Stimulated activated CD4-positive, alpha-beta T cell treated with anti-CD3 and anti-CD28 coated beads, Interleukin-15, amount 100 ng/mL, for 1 hour (primary cell): ENCODE data around the gene UCN.
A peak's percentile ranks its signal among the peaks of the same experiment; 100 is the strongest.
"Not testable (repeated sequence)": the region's sequence is repeated elsewhere in the genome, so short reads cannot be mapped to it uniquely, and the experiment has no call there.

Source experiments
- DNase-seq, 2 donors: peaks; one replicate each; pipeline ENCODE4 v3.0.0-alpha.2; 2020; ENCODE audit warnings: low read depth in 1 of 2, low spot score in 1 of 2

UCN gene

GRCh38 chr2:27315122-27315521 is 6.9 kb upstream of the UCN start:
- DNase-seq, result no peak

GRCh38 chr2:27314709-27315108 is 6.5 kb upstream of the UCN start:
- no peak for DNase-seq

DNA sequence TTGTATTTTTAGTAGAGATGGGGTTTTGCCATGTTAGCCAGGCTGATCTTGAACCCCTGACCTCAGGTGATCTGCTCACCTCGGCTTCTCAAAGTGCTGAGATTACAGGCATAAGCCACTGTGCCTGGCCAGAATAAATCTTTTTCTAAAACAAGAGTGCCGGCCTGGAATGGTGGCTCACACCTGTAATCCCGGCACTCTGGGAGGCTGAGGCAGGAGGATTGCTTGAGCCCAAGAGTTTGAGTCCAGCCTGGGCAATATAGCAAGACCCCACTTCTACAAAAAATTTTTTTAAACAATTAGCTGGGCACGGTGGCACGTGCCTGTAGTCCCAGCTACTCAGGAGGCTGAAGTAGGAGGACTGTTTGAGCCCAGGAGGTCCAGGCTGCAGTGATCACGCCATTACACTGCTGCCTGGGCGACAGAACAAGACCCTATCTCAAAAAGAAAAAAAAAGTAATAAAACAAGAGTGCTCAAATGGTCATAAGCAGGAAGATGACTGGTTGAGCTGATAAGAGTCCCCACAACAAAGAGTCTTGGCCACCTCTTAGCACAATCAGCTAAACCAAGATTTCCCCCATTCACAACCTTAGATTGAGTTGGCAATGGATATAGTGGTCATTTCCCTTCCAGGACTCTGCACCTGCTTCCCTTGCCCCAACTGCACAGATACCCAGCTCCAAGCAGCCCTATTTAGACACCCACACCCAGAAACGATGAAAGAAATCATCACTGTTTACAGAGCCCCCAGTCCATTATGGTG is 5.8 kb upstream of the UCN start:
- DNase-seq, result no peak

- no peak for DNase-seq
These were observed 3.9 kb upstream of the UCN start for GRCh38 chr2:27312152-27312551.

DNA sequence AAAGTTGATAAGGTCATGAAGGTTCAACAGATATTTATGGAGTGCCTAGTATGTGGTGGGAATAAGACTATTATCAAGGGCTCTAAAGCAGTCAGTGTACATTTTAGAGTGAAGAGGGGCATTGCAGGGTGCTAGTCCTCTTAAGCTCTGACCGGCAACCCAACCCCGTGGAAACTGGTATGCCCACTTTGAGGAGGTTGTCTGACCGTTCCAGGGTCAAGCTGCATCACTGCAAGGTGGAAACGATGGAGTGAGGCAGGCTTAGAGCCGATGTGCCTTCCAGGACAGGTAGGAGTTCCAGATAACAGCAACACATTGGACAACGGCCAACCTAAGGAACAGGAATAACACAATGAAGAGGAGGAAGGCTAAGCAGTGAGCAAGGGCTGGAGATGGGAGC is 1.4 kb upstream of the UCN start:
- DNase-seq, result no peak

GRCh38 chr2:27307545-27308358 is 493 bp downstream of the UCN start:
- DNase-seq, result no peak

GRCh38 chr2:27307287-27307544 is 1.0 kb downstream of the UCN start:
- DNase-seq, result no peak

DNA sequence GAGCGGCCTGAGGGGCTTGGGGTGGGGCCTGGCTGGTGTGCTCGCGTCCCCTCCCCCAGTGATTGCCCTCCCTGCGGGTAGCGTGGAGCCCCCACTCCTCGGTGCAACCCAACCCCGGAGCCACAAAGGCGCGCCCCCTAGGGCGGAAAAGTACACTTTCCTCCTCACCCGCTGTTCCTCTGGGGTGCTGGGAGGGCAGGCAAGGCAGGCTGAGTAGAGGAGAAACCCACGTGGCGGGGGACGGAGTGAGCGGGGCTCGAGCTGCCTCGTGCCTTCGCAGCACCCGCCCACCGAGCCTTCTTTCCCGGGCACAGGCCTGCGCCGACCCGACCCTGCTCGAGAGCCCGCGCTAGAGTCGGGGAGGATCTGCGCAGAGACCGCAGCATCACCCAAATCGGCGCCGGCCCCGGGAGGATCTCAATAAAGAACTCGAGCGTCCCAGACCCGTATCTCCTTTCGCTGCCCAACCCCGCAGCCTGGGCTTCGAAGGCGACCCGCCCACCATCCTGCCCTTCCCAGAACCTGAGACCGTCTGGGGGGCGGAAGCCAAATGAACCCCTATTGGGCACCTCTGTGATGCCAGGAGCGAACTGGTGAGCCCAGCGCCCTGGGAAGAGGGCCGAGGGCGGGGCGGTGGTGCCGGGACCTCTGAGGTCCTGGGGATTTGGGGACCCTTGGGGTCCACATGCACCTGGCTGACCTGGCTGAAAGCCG is 1.5 kb downstream of the UCN start:
- peak in 1 of 2 donors; percentile 22 for DNase-seq

DNA sequence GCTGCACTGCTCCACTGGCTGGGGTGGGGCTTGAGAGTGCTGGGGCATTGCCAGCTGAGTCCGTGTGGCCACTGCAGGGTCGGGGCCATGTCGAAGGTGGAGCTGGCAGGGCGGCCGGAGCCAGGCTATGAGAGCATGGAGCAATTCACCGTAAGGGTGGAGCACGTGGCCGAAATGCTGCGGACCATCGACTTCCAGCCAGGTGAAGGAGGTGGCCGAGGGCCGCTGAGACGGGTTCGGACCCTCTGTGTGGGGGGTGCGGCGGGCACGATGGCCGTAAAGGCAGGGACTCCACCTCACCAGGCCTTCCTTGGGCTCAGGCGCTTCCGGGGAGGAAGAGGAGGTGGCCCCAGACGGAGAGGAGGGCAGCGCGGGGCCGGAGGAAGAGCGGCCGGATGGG is 2.1 kb downstream of the UCN start:
- DNase-seq, result no peak

DNA sequence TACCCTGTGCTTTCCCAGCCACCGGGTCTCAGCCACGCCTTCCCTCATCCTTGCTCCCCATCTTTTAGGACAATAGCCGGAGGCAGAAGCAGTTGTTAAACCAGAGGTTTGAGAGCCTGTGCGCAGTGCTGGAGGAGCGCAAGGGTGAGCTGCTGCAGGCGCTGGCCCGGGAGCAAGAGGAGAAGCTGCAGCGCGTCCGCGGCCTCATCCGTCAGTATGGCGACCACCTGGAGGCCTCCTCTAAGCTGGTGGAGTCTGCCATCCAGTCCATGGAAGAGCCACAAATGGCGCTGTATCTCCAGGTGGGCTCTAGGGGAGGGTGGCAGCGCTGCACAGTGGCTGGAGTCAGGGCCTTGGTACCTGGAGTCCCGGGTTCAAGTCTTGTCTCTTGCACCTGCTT is 2.7 kb downstream of the UCN start:
- no peak for DNase-seq

DNA sequence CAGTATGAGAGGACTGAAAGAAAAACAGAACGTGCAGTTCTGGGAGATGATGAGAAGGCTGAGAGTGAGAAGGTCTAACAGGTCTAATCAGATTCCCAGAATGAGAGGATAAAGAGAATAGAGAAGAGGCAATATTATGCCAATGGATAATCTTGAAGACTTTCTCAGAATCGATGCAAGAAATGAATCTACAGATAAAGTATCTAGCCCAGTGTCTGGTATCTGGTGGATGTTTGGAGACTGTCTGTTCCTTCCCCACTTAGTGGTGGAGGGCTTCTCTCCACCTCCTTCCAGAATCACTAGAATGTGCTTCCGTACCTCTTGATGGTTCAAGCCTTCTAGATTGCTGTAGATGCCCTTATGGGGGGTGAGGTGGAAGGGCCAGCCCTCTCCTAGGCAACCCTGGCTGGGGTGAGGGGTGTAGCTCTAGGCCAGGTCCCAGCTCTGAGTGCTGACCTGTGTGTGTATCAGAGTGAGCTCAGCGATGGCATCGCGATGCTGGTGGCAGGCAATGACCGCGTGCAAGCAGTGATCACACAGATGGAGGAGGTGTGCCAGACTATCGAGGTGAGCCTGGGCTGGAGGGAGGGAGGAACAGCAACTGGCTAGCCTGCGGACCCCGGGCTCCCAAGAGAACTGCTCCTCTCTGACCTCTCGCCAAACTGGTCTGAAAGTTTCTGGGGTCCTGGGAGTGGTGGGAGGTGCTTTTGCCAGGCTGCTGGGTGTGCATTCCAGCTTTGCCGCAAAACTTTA is 3.6 kb downstream of the UCN start:
- no peak for DNase-seq

- DNase-seq, result no peak
These were observed 4.9 kb downstream of the UCN start for GRCh38 chr2:27303093-27304025.

DNA sequence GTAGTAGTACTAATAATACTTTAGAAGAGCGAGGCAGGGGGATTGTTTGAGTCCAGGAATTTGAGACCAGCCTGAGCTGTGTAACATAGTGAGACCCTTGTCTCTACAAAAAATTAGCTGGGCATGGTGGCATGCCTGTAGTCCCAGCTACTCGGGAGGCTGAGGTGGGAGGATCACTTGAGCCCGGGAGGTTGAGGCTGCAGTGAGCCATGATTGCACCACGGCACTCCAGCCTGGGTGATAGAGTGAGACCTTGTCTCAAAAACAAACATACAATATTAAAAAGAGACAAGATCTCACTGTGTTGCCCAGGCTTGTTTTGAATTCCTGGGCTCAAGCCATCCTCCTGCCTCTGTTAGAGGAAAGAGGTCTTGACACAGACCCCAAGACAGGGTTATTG is 7.6 kb downstream of the UCN start:
- not testable (repeated sequence) for DNase-seq

DNA sequence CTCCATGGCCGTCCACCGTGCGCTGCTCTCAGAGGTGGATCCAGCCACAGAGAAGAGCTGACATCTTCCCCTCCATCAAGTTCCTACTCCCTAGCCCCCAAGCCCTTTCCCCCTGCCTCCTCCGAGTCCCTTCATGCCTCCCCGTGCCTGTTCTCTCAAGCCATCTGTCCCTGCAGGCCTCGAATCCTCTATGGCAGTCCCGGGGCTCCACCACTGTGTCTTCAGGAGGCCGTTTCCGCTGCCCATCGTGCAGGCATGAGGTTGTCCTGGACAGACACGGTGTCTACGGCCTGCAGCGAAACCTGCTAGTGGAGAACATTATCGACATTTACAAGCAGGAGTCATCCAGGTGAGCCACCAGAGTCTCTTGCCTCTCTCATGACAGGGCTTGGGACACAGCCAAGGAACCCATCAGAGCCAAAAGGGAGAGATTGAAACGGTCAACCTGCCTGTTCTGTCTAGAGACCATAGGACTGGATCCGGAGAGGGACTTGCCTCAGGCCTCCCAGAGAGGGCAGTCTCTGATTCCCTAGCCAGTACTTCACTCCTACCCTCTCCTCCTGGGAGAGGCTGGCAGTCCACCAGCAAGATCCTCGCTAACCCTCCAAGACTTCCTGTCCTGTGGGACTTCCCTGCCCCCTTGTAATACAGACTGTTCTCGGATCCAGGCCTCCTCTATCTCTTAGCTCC is 9.7 kb downstream of the UCN start:
- no peak for DNase-seq

- no peak for DNase-seq
These were observed 11.1 kb downstream of the UCN start for GRCh38 chr2:27297195-27297594.

- no peak for DNase-seq
These were observed 11.8 kb downstream of the UCN start for GRCh38 chr2:27296481-27296880.

DNA sequence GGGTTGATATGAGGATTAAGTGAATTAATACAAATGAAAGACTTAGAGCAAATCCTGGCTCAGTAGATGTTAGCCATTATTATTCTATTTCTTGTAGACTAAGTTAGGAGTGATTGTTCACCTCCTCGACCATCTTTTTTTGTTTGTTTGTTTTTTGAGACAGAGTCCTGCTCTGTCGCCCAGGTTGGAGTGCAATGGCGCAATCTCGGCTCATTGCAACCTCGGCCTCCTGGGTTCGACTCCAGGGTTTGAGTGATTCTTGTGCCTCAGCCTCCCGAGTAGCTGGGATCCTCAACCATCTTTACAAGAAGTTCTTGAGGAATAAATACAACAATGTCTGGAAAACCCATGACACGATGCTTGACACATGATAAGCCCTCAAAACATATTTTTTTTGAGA is 13.3 kb downstream of the UCN start:
- DNase-seq, result no peak

DNA sequence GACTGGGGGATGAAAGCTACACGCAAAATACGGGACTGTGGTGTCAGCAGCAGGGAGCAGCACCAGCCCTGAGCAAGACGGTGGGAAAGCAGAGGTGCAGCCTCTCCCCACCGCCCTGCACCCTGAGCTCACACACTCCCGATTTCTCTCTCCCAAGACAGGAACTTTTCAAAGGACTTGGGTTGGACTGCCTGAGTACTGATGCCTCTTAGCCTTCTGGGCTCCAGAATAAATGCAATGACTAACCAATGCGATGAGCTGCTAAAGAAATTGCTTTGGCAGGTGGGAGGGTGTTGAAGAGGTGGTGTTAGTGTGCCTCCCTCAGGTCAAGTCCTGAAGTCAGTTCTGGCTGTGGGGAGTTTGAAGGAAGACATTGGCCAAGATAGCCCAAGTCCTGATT is 16.4 kb downstream of the UCN start:
- no peak for DNase-seq

DNA sequence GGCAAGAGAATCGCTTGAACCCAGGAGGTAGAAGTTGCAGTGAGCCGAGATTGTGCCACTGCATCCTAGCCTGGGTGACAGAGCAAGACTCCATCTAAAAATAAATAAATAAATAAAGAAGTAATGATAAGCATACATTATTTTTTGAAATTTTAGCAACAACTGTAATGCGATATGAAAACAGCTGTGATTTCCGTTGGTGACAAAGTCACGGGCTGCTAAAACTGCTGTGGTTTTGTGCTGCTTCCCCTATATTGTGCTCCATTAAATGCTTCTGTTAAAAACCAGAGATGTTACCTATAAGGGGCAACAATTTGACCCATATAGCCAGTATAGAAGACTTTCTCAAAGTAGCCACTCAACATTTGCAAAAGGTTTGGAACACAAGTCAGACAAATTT is 17.7 kb downstream of the UCN start:
- no peak for DNase-seq

- DNase-seq, result no peak
These were observed 19.6 kb downstream of the UCN start for GRCh38 chr2:27288610-27289009.
